ACHN (cell line): ENCODE measurements around the gene GTPBP2.
"Not testable (repeated sequence)": the region's sequence is repeated elsewhere in the genome, so short reads cannot be mapped to it uniquely, and the experiment has no call there.

ENCODE experiments used
- DNase-seq: peaks from one replicate; pipeline ENCODE4 v3.0.0-alpha.2; 2015
- in situ Hi-C: cut with HindIII; loops from 2 replicates; pipeline ENCODE4 v1.10.0; 2017; ENCODE audit warnings: low sequenced_read_pairs, low pct_ligation_motif_present, low pct_unique_long_range_greater_than_20kb

GTPBP2 gene

GRCh38 chr6:43600595-43600994 lies 28.5 kb downstream of the GTPBP2 start:
- DNase-seq = no peak
- in situ Hi-C loops = no loop called here

- in situ Hi-C loops = no loop called here
Measured at GRCh38 chr6:43593938-43594337, 35.1 kb downstream of the GTPBP2 start.

GRCh38 chr6:43589564-43589963 lies 39.5 kb downstream of the GTPBP2 start:
- in situ Hi-C loops, DNase-seq: not testable (repeated sequence)

More at GRCh38 chr6:43593938-43594337, 35.1 kb downstream of the GTPBP2 start:
- DNase-seq = no peak

GRCh38 chr6:43588194-43588593 lies 40.9 kb downstream of the GTPBP2 start:
- in situ Hi-C loops = no loop called here
- no peak for DNase-seq

GRCh38 chr6:43584892-43585570 lies 44.0 kb downstream of the GTPBP2 start:
- in situ Hi-C loops = no loop called here
- no peak for DNase-seq

- DNase-seq = no peak
- in situ Hi-C loops = no loop called here
Measured at GRCh38 chr6:43582911-43583310, 46.2 kb downstream of the GTPBP2 start.

DNA sequence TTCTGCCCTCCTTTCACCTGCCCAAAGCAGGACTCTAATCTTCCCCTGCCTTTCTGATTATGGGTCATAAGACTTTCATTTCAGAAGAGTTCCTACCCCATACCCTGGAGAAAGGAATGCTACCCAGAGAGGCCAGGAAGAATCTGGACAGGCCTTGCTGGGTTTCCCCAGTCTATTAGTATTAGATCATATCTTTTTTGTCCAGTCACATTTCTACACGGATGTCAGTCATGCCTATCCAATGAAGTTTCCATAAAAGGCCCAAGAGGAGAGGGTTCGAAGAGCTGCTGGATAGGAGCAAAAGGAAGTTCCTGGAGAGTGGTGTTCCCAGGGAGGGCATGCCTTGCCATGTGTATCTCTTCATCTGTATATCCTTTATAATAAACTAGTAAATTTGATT lies 49.9 kb downstream of the GTPBP2 start:
- DNase-seq = peak; percentile 67
- in situ Hi-C loops = no loop called here

DNA sequence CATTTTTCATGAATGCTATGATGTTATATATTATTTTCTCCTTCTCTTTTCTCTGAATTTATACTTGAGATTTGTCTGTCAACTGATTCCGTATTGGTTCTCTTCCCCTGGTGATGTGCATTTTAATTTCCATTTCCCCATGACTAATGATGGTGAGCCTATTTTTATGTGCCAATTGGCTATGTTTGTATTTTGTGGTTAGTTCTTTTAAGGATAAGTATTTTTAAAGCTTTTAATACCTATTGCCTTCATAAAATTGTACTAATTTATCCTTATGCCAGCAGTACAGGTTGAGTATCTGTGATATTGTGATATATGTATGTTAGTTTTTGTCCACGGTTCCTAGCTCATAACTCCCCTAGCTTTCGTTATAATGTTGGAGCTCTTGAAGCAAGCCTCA lies 50.3 kb downstream of the GTPBP2 start:
- in situ Hi-C loops = no loop called here
- no peak for DNase-seq

GRCh38 chr6:43575772-43576551 lies 53.1 kb downstream of the GTPBP2 start, which contains the start of the genes POLH and XPO5:
Gene POLH (plus strand): TSS chr6:43576185. CDS start chr6:43582320, 6,135 bp downstream.
Gene XPO5 (minus strand): TSS chr6:43576038. CDS start chr6:43575864, 174 bp downstream.
- peak; percentile 91 for DNase-seq
- in situ Hi-C loops = no loop called here

DNA sequence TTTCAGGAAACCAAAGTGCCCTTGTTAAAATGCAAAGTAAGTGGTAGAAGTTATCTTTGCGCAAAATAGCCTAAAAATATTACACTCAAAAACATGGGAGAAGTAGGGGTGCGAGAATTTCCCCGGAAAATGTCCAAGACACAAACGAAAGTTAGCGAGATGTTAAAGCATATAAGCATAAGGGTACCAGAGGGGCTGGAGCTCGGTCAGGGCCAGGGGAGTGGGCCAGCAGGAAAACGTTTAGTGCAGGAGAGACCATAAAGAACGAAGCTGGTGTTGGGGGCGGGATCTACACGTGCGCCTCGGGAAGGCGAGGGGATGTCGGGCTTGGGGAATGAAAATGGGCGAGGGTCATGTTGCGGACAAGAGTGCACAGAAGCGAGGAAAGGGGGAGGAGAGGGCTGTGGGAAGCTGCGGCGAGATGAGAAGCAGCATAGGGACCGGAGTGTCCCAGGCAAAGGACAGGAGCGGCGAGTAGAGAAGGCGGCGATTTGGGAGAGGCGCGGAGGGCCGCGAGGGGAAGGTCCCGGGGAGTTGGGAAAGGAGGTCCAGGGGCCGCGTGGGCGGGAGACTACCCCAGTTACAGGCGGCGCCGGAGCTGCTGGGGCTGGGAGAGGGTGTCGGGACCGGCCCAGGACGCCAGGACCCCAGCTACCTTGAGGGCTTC lies 53.8 kb downstream of the GTPBP2 start:
- in situ Hi-C loops = no loop called here
- DNase-seq = peak; percentile 36

GRCh38 chr6:43572015-43572414 lies 57.0 kb downstream of the GTPBP2 start:
- in situ Hi-C loops = no loop called here
- no peak for DNase-seq

GRCh38 chr6:43570876-43571441 lies 58.1 kb downstream of the GTPBP2 start:
- peak; percentile 86 for DNase-seq
- in situ Hi-C loops = no loop called here
